ENCODE data around the gene GRID2.

GRCh38 chr4:92516450-92516849 lies 212.7 kb downstream of the GRID2 start:
- TF ChIP-seq POLR2AphosphoS5 (IDR thresholded peaks at IDR 0.05): no peak
- TF ChIP-seq, protein P1, sequence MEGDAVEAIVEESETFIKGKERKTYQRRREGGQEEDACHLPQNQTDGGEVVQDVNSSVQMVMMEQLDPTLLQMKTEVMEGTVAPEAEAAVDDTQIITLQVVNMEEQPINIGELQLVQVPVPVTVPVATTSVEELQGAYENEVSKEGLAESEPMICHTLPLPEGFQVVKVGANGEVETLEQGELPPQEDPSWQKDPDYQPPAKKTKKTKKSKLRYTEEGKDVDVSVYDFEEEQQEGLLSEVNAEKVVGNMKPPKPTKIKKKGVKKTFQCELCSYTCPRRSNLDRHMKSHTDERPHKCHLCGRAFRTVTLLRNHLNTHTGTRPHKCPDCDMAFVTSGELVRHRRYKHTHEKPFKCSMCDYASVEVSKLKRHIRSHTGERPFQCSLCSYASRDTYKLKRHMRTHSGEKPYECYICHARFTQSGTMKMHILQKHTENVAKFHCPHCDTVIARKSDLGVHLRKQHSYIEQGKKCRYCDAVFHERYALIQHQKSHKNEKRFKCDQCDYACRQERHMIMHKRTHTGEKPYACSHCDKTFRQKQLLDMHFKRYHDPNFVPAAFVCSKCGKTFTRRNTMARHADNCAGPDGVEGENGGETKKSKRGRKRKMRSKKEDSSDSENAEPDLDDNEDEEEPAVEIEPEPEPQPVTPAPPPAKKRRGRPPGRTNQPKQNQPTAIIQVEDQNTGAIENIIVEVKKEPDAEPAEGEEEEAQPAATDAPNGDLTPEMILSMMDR (IDR thresholded peaks at IDR 0.05): no peak

Data from transverse colon (tissue), 4 donors.